B cell (primary cell): ENCODE measurements around the gene RASSF4.

Experiments
- EZH2 ChIP-seq: IDR thresholded peaks from 2 replicates; pipeline ENCODE4 v1.6.1; 2012; ENCODE audit warnings: borderline replicate concordance, low read depth, mild to moderate bottlenecking, moderate library complexity, low read length; ENCODE audit not compliant: insufficient read depth, poor library complexity, severe bottlenecking
- TF ChIP-seq, protein P1 (sequence below): fragments of 200-600 bp; IDR thresholded peaks from one replicate; pipeline ENCODE4 v1.8.0; 2022; ENCODE audit warnings: antibody characterized with exemption, mild to moderate bottlenecking

- TF ChIP-seq, protein P1, sequence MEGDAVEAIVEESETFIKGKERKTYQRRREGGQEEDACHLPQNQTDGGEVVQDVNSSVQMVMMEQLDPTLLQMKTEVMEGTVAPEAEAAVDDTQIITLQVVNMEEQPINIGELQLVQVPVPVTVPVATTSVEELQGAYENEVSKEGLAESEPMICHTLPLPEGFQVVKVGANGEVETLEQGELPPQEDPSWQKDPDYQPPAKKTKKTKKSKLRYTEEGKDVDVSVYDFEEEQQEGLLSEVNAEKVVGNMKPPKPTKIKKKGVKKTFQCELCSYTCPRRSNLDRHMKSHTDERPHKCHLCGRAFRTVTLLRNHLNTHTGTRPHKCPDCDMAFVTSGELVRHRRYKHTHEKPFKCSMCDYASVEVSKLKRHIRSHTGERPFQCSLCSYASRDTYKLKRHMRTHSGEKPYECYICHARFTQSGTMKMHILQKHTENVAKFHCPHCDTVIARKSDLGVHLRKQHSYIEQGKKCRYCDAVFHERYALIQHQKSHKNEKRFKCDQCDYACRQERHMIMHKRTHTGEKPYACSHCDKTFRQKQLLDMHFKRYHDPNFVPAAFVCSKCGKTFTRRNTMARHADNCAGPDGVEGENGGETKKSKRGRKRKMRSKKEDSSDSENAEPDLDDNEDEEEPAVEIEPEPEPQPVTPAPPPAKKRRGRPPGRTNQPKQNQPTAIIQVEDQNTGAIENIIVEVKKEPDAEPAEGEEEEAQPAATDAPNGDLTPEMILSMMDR = no peak
- no peak for TF ChIP-seq EZH2
These were observed 45.1 kb downstream of the RASSF4 start for GRCh38 chr10:45004661-45005060.
